Prostate gland (tissue), 2 donors: ENCODE data around the gene HNRNPUL2. TPM values are rescaled to one million over a fixed set of nuclear protein-coding genes. Genes with fewer than 3 reads are reported as not detected.
"Not testable (repeated sequence)": the region's sequence is repeated elsewhere in the genome, so short reads cannot be mapped to it uniquely, and the experiment has no call there.

Experiments
- DNase-seq: peaks from one replicate; pipeline ENCODE4 v3.0.0-alpha.2; 2019; ENCODE audit warnings: low spot score
- H3K27ac ChIP-seq, 2 donors: fragments of 200-600 bp; sonication (generic); 2 replicates each; pipeline ENCODE4 v1.5.1; 2017 to 2019
- H3K27me3 ChIP-seq: fragments of 200-600 bp; sonication (generic); replicated peaks from 2 replicates; pipeline ENCODE4 v1.5.1; 2019; ENCODE audit not compliant: insufficient read depth
- H3K36me3 ChIP-seq, 2 donors: fragments of 200-600 bp; sonication (generic); 1 replicate in 1 of 2; 2 replicates in 1 of 2; pipeline versions ENCODE4 v1.5.1 to v1.8.1; 2017 to 2019
- H3K4me1 ChIP-seq: fragments of 200-600 bp; sonication (generic); replicated peaks from 2 replicates; pipeline ENCODE4 v1.5.1; 2019
- H3K4me3 ChIP-seq, 2 donors: fragments of 200-600 bp; sonication (generic); 2 replicates each; pipeline ENCODE4 v1.5.1; 2017 to 2019
- H3K9me3 ChIP-seq: fragments of 200-600 bp; sonication (generic); 2 replicates; pipeline ENCODE4 v1.5.1; 2017
- CTCF ChIP-seq, 4 experiments: fragments of 200-600 bp in 2 of 4; fragments of 450-650 bp in 2 of 4; sonication (generic) in 2 of 4; IDR thresholded peaks; 1 replicate in 3 of 4; 2 replicates in 1 of 4; pipeline ENCODE4 v1.5.1; 2016 to 2019; ENCODE audit warnings: antibody characterized with exemption in 4 of 4, mild to moderate bottlenecking in 2 of 4, moderate library complexity in 2 of 4
- POLR2A ChIP-seq: fragments of 450-650 bp; IDR thresholded peaks from one replicate; pipeline ENCODE4 v1.6.1; 2016; ENCODE audit warnings: antibody characterized with exemption, mild to moderate bottlenecking
- POLR2AphosphoS5 ChIP-seq: sonication (generic); formaldehyde crosslinking; IDR thresholded peaks from one replicate; pipeline ENCODE4 v1.6.1; 2017; ENCODE audit warnings: antibody characterized with exemption
- WGBS: methylation state at CpG from one replicate; pipeline ENCODE4 v1.1.5; 2018; 5-methylcytosine and 5-hydroxymethylcytosine counted together
- intact Hi-C: fragments of 100-400 bp; cut with DNase I; formaldehyde crosslinking; loops from one replicate; pipeline ENCODE4 v1.14.2; 2022
- total RNA-seq, 2 donors: library from RNA; depleted of rRNA; stranded (reverse); fragments of >200 nt; gene quantifications; one replicate each; pipeline ENCODE4 v1.1.0, GENCODE V29; 2016

The HNRNPUL2 gene
- total RNA-seq, 2 donors from 2014 or later: 26.6 to 33.5 TPM

GRCh38 chr11:62737196-62737595 is 9.9 kb upstream of the HNRNPUL2 start:
- Histone ChIP-seq H3K9me3 (no peaks in the 10 kb centered on the region), H3K4me3 (no peak overlapping the region), H3K4me1 (no peaks in the 10 kb centered on the region), H3K27ac (no peak overlapping the region), H3K36me3 (peaks cover 0 to 3% of the 10 kb centered on the region in 2 donors), H3K27me3 (no peaks in the 10 kb centered on the region)
- DNase-seq: no peak
- TF ChIP-seq POLR2AphosphoS5: no peak
- intact Hi-C loops: no loop called here

GRCh38 chr11:62732830-62733229 is 5.6 kb upstream of the HNRNPUL2 start:
- H3K27me3 ChIP-seq: no peaks in the 10 kb centered on the region
- intact Hi-C loops: no loop called here
- no peak for DNase-seq
- no peak overlapping the region for H3K27ac ChIP-seq
- peaks cover 9% of the 10 kb centered on the region for H3K4me1 ChIP-seq
- no peak overlapping the region for H3K4me3 ChIP-seq
- H3K36me3 ChIP-seq: no peaks in the 10 kb centered on the region
- WGBS: 68% methylated on average over 2 of the region's 2 CpGs
- TF ChIP-seq CTCF (IDR thresholded peaks at IDR 0.05) (no peak), POLR2AphosphoS5 (no peak), POLR2A (no peak)
- H3K9me3 ChIP-seq: no peaks in the 10 kb centered on the region

- 71% methylated on average over 14 of the region's 14 CpGs for WGBS
- intact Hi-C loops, H3K4me1 ChIP-seq, H3K27ac ChIP-seq, H3K36me3 ChIP-seq, DNase-seq, H3K27me3 ChIP-seq, H3K9me3 ChIP-seq: not testable (repeated sequence)
- peak overlapping the region; percentile 5 to 79 for H3K4me3 ChIP-seq
These were observed 2.8 kb upstream of the HNRNPUL2 start for GRCh38 chr11:62730076-62730475.

GRCh38 chr11:62728171-62728988 is 1.1 kb upstream of the HNRNPUL2 start, which contains the start of gene TTC9C:
TTC9C (plus strand) TSS chr11:62728486; CDS start chr11:62728849, 363 bp downstream.
- H3K27ac ChIP-seq: peak within 1 kb of the TSS; percentile 89 to 97
- DNase-seq: peak; percentile 89
- TF ChIP-seq CTCF (IDR thresholded peaks at IDR 0.05): no peak
- TF ChIP-seq POLR2AphosphoS5: peak; percentile 87
- TF ChIP-seq POLR2A: peak; percentile 66
- under 1% methylated on average over 29 of the region's 29 CpGs for WGBS
- intact Hi-C loops: loop anchor here (5.0 kb wide), 1 partner anchor 34 kb away; the partner anchor contains the start of gene POLR2G
- peak within 1 kb of the TSS; percentile 79 to 90 for H3K4me3 ChIP-seq
- H3K36me3 ChIP-seq: no peaks in the 10 kb centered on the region
- no peaks in the 10 kb centered on the region for H3K27me3 ChIP-seq
- no peaks in the 10 kb centered on the region for H3K9me3 ChIP-seq
- peaks cover 9% of the 10 kb centered on the region for H3K4me1 ChIP-seq

- intact Hi-C loops: loop anchor here (5.0 kb wide), 1 partner anchor 34 kb away; the partner anchor contains the start of gene POLR2G
- Histone ChIP-seq H3K9me3 (no peaks in the 10 kb centered on the region), H3K4me1 (peaks cover 9% of the 10 kb centered on the region), H3K27ac (peak overlapping the region; percentile 89 to 97), H3K4me3 (peak overlapping the region; percentile 79 to 90), H3K36me3 (no peaks in the 10 kb centered on the region), H3K27me3 (no peaks in the 10 kb centered on the region)
- DNase-seq: peak; percentile 88
- WGBS: under 1% methylated on average over 20 of the region's 20 CpGs
- no peak for TF ChIP-seq CTCF (IDR thresholded peaks at IDR 0.05)
- TF ChIP-seq POLR2AphosphoS5: no peak
- no peak for TF ChIP-seq POLR2A
These were observed 564 bp upstream of the HNRNPUL2 start for GRCh38 chr11:62727872-62728170.

GRCh38 chr11:62726915-62727164 is 417 bp downstream of the HNRNPUL2 start:
- intact Hi-C loops: loop anchor here (5.0 kb wide), 1 partner anchor 35 kb away; the partner anchor contains the start of gene POLR2G
- DNase-seq: no peak
- peak overlapping the region; percentile 79 to 90 for H3K4me3 ChIP-seq
- no peaks in the 10 kb centered on the region for H3K9me3 ChIP-seq
- no peaks in the 10 kb centered on the region for H3K27me3 ChIP-seq
- H3K27ac ChIP-seq: peak overlapping the region; percentile 89 to 97
- peaks cover 0 to 9% of the 10 kb centered on the region in 2 donors for H3K36me3 ChIP-seq
- TF ChIP-seq CTCF (IDR thresholded peaks at IDR 0.05): no peak
- no peak for TF ChIP-seq POLR2A
- no peak for TF ChIP-seq POLR2AphosphoS5
- peaks cover 9% of the 10 kb centered on the region for H3K4me1 ChIP-seq
- under 1% methylated on average over 37 of the region's 37 CpGs for WGBS
